Cardiac fibroblast (primary cell): ENCODE results near the gene ATXN7L1.

ENCODE experiments used
- DNase-seq, 2 donors: peaks; one replicate each; pipeline versions ENCODE4 v3.0.0 to v3.0.0-alpha.2; 2010; ENCODE audit warnings: low read depth in 2 of 2
- H3K4me3 ChIP-seq, 2 donors: replicated peaks in 1 of 2; 1 replicate in 1 of 2; 2 replicates in 1 of 2; pipeline ENCODE4 v1.5.1; 2011; ENCODE audit warnings: low read depth in 2 of 2, low read length in 2 of 2, mild to moderate bottlenecking in 2 of 2, moderate library complexity in 1 of 2
- TF ChIP-seq, protein P1 (sequence below): IDR thresholded peaks from one replicate; pipeline ENCODE4 v1.5.1; 2011; ENCODE audit warnings: low read depth, mild to moderate bottlenecking, low read length, inconsistent platforms

Gene ATXN7L1

DNA sequence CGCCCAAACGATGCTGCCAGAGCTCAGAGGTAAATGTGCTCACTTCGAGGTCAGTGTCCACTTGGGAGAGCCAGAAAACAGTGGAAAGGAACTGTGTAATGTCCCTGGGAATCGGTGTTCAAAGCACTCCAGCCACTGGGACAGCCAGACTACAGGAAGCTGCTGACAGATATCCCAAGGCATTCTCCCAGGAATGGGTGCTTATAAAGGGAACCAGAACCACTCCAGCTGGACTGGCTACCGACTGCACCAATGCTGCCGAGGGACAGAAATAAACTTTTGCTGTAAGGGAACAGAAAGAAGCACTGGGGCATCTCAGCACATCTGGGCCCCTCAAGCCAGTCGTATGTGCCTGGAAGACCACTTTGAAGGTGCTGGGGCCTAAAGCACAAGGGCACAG lies 76.7 kb downstream of the ATXN7L1 start:
- H3K4me3 ChIP-seq = no peak overlapping the region
- TF ChIP-seq, protein P1, sequence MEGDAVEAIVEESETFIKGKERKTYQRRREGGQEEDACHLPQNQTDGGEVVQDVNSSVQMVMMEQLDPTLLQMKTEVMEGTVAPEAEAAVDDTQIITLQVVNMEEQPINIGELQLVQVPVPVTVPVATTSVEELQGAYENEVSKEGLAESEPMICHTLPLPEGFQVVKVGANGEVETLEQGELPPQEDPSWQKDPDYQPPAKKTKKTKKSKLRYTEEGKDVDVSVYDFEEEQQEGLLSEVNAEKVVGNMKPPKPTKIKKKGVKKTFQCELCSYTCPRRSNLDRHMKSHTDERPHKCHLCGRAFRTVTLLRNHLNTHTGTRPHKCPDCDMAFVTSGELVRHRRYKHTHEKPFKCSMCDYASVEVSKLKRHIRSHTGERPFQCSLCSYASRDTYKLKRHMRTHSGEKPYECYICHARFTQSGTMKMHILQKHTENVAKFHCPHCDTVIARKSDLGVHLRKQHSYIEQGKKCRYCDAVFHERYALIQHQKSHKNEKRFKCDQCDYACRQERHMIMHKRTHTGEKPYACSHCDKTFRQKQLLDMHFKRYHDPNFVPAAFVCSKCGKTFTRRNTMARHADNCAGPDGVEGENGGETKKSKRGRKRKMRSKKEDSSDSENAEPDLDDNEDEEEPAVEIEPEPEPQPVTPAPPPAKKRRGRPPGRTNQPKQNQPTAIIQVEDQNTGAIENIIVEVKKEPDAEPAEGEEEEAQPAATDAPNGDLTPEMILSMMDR = no peak
- peak in 1 of 2 donors; percentile 22 for DNase-seq

DNA sequence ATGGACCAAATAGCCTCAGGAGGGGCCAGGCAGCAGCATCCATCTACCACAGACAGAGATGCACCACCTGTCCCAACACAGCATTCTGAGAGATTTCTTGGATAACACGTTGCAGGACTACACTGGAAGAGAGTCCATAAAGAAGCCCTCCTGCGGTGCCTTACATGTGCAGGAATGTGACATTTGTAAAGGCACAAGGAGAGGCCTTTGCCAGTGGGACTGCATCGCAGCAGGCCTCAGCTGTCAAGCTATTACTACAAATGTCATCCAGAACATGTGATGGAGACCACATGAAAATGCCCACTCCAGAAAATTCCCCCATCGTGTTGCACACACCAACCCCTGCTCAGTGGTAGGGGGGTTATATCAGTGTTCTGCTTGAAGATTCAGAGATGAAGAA lies 77.4 kb downstream of the ATXN7L1 start:
- no peak for DNase-seq
- H3K4me3 ChIP-seq = no peak overlapping the region
- TF ChIP-seq, protein P1 = no peak

DNA sequence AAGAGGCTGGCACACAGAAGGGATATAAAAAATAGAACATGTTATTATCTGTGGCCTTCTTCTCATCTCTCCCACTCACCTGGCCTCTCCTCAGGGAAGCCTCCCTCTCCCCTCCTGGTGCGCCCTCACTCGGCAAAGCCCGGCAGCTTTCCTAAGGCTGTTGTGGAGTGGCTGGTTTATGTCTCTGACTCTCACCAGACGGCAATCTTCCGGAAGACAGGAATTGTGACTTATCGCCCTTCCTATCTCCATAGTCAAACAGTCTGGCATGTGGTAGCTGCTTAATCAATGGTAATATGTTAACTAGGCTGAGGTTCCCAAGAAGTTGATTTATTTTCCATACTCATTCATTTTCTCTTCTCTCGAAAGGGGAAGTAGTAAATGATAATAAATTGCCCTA lies 78.7 kb downstream of the ATXN7L1 start:
- TF ChIP-seq, protein P1 = no peak
- no peak for DNase-seq
- no peak overlapping the region for H3K4me3 ChIP-seq

DNA sequence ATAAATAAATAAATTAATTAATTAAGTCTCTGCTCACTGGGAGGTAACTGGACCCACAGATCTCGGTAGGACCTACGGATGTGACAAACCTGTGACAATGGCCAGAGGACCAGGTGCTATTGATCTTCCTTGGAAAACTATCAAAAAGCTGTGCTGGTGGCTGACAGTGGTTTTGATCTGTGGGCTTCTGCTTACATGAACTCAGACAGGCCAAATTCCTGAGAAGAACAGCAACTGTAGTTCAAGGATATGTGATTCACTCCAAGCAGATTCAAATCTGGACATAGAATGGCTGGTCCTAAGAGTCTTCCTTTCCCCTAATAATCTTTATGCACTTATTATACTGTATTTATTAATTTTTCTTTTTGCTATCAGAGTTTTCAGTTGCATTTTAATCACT lies 80.0 kb downstream of the ATXN7L1 start:
- DNase-seq = no peak
- TF ChIP-seq, protein P1 = no peak
- H3K4me3 ChIP-seq = no peak overlapping the region

DNA sequence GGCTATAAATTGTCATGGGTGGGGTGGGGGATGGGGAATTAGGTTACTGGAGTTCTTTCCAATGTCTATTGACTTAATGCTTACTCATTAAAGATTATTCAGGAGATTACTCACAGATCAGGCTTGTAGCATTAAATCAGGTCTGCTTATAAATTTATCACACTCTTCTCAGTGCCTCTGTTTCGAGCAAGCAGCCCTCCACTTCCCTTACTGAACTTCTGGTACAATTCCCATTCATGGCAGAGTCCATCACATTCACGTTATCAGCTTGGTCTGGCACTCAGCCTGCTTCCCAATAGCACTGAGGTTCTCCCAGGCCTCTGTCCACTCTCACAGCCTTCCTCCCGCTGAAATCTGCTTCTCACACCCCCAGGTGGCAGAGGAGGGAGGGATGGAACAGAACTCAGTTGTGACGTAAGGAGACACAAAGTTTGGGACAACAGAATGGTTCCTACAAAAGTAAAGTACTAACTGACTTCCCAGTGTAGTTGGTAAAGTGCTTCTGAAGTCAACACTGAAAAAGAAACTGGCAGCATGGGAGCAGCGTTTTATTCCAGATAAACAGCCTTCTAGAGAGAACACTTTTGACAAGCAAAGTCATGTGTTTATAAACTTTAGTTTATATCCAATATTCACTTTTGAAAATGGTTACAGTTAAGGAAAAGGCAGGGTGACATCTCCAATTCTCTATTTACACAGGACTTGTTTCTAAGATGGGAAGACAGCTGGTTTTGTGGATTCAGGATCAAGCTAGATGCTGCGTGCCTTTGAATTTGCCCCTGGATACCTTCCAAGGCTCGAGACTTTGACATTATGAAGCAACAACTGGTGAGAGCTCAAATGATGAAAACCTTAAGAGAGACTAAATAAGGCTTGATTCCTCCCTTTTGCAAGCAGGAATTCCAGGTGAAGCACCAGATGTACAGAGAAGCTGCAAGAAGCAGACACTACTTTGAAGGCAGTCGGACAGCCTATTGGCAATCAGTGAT lies 81.4 kb downstream of the ATXN7L1 start:
- H3K4me3 ChIP-seq = no peak overlapping the region
- peak; percentile 66 to 82 for DNase-seq
- TF ChIP-seq, protein P1 = no peak

DNA sequence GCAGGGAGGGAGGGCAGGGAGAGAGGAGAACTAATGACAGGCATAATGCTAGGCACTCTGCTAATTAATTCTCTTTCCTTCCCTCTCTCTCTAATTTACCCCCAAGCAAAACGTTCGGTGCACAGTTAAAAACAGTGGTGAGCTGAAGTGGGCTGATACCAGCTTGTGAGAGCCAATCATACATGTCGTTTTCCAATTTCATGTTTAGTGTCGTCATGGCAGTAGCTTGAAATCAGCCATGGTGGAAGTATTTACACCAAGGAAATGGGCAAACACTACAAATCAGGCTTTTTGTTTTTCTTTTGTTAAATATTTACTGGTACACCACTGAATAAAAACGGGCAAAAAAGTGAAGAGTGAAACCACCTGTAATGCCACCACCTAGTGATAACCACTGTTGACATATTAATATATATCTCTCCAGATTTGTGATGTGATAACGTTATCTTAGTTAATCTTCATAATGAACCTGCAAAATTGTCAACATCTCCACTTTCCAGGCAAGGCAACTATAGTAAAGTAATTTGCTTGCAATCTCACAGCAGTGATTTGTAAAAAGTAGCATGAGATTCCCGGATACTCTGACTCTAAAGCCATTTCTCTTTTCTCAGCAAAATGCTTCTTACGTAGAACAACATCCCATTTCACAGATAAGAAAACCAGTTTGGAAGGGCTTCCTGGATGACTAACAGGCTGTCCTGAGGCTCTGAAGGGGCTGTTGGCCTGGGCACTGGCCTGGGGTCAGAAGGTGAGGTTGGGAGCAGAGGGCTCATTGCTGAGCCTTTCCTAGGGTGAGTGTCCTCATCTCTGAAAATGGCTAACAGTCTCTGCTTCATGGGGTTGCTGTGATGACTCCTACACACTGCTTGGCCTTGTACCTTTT lies 83.7 kb downstream of the ATXN7L1 start:
- TF ChIP-seq, protein P1 = no peak
- no peak overlapping the region for H3K4me3 ChIP-seq
- DNase-seq = peak in 1 of 2 donors; percentile 23
